ENCODE data around the gene ACBD6.
A peak's percentile ranks its signal among the peaks of the same experiment; 100 is the strongest.
"Not testable (repeated sequence)": the region's sequence is repeated elsewhere in the genome, so short reads cannot be mapped to it uniquely, and the experiment has no call there.

The ACBD6 gene

GRCh38 chr1:180502361-180503279 lies at the start of gene ACBD6:
Gene ACBD6 (minus strand): TSS chr1:180502577. CDS start chr1:180502266, 311 bp downstream.
- DNase-seq: no peak

DNA sequence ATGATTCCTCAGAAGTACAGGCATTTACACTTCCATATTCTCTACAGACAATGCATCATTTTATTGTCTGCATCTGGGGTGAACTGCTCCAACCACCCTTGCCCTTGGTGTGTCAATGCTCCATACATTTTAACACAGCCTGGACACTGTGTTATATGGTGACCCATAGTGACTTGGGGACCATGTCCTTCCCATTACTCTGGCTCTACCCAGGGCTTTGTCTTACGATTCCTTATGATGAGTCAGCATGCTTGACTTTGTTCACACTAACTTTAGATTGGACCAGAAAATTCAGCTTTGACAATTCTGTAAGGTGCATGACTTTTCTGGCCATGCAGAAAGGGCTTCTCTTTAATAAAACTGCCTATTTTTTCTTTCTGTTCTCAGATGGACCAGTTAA lies 49.6 kb upstream of the ACBD6 start:
- DNase-seq: no peak

DNA sequence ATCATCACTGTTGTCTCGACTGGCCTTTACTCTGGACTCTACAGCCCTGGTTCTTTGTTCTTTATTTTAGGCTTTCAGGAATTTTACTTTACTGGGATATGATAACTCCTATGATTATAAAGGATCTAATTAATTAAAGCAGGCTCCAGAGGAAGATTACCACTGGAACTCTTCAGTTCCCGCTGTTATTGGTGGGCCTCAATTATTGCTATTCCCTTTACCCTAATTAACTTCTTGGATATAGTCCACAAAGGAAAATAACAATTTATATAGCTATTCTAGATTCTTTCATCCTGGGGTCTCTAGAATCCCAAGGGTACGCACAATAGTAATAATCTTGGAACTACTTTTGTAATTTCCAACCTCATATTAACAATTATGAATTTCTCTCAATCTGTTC lies 47.9 kb upstream of the ACBD6 start:
- no peak for DNase-seq

DNA sequence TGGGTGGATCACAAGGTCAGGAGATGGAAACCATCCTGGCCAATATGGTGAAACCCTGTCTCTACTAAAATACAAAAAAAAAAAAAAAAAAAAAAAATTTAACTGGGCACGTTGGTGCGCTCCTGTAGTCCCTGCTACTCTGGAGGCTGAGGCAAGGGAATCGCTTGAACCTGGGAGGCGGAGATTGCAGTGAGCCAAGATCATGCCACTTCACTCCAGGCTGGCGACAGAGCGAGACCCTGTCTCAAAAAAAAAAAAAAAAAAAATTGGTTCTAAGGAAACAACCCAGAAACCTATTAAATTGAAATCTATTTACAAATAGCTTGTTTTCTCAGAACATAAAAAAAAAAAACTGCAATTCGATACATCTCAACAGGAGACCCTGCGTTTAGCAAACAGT lies 47.4 kb upstream of the ACBD6 start:
- DNase-seq: not testable (repeated sequence)

DNA sequence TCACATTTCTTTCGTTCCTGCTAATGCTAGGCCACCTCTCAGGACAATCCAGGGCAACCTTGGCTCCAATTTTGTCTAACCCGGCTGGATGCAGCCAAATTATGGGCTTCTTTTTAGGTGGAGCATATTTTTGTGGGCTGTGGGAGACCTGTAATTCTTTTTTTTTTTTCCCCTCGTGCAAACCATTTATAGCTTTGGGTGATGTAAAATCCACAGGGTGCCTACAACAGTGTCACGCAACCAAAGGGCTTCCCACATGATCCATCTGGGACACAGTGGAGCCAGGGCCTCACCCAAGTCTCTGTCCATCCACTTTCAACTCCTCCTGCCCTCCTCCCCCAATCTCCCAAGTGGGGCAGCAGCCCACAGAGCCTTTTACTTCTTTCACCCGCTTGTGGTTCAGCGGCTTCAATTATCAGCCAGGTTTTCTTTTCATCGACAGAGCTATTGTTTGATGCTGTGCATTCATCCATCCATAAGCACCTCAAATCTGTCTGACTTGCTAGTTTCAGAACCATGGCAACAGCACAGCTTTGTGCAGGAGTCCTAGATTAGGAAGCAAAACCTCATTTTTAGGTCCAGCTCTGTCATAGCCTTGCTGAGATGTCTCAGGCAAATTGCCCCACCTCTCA lies 46.4 kb upstream of the ACBD6 start:
- peak; percentile 31 for DNase-seq

GRCh38 chr1:180545991-180546390 lies 43.6 kb upstream of the ACBD6 start:
- no peak for DNase-seq

DNA sequence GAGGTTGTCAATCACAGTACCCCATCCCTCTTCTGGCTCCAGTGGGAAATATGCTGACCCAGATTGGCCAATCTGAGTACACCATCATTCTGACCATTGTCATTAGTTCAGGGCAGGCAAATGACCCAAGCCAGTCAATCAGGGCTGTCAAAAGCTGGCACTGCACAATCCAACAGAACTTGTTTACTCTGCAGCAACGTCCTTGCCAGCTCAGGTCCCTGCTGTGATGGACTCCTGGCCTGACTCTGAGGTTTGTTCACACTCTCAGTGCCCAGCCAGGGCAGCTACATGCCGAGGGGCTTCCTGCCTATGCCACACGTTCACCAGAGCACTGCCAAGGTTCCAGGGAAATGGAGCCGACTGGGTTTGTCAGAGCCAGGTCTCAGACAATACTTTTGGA lies 41.7 kb upstream of the ACBD6 start:
- DNase-seq: no peak

DNA sequence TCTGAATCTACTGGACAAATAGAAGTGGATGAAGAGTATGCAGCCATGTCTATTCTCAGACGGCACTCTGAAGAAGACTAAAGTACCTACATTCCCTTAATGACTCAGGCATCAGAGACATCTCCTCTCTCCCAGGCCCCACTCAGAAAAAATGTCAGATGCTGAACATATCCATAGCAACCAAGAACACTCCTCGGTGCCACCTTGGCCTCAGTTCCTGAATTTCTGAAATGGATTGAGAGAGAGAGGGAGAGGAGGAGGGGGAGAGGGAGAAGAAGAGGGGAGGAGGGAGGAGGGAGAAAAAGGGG lies 40.4 kb upstream of the ACBD6 start:
- no peak for DNase-seq

- DNase-seq: no peak
Measured at GRCh38 chr1:180542113-180542837, 39.9 kb upstream of the ACBD6 start.

DNA sequence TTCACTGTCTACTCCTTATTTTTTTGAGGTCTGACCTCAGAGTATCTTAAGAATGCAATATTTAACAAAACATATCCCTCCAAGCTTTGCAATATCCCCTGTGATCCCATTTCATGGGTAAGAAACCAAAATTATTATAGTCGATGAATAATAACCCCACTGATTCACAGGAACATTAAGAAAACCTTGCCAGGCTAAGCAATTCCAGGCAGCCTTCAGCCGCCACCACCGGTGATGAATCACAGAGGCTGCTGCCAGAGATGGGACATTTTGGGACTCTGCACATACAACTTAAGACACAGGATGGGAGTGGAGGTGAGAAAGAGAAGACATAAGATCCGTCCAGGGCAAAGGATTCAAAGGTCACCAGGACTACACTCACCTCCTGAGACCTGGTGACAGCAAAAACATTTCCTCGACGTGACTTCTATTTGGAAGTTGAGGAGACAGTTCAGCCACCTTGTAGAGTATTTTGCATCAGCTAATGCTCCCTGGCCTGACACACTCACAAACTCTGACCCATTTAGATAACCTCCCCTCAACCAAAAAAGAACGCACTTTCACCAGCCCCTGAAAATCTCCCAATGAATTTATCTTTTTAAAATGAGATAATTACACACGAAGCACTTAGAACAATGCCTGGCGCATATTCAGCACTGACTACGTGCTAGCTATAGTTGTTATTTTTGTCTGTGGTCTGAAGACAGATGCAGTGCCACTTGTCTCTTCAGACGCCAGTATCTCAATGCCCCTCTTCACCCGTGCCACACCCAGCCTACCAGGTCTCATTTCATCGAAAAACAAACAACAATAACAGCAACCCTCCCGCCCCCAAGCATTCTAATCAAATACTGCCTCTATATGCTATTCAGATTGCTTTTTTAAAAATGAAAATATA lies 38.6 kb upstream of the ACBD6 start:
- no peak for DNase-seq

- no peak for DNase-seq
Measured at GRCh38 chr1:180539136-180539535, 36.8 kb upstream of the ACBD6 start.

DNA sequence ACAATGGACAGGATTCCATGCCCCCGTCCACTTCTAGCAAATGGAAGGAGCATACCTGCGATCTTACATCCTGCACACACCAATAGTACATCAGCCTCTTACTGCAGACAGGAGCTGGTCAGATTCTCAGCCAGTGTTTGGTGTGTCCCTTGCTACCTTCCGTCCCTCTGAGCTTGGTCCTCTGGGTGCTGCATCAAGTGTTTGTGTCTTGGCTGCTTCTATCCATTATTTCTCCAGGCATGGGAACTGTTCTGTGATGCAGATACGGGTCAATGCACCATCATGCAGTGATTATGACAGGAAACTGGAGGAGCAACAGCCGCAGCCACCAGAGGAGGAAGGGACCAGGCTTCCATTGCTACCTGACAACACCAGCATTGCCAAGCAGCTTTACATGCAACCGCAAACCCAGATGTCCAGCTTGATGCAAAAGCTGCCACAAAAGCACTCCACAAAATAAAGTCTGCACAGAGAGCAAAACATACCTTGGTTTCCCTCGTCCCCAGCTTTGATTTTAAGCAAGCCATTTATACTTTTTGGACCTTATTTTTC lies 34.5 kb upstream of the ACBD6 start:
- no peak for DNase-seq

DNA sequence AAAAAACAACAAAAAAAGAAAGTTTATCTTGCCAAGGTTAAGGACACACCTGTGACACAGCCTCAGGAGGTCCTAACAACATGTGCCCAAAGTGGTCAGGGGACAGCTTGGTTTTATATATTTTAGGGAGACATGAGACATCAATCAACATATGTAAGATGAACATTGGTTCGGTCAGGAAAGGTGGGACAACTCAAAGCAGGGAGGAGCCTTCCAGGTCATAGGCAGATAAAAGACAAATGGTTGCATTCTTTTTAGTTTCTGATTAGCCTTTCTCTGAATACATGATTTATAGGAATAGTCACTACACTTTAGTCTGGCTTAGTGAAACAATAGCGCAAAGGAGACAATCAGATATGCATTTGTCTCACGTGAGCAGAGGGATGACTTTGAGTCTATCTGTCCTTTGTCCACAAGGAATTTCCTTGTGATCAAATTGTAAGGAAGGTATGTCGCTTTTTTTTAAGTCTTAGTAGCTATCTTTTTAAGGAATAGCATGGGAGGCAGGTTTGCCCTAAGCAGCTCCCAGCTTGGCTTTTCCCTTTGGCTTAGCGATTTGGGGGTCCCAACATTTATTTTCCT lies 33.1 kb upstream of the ACBD6 start:
- no peak for DNase-seq

GRCh38 chr1:180534214-180534613 lies 31.8 kb upstream of the ACBD6 start:
- no peak for DNase-seq

DNA sequence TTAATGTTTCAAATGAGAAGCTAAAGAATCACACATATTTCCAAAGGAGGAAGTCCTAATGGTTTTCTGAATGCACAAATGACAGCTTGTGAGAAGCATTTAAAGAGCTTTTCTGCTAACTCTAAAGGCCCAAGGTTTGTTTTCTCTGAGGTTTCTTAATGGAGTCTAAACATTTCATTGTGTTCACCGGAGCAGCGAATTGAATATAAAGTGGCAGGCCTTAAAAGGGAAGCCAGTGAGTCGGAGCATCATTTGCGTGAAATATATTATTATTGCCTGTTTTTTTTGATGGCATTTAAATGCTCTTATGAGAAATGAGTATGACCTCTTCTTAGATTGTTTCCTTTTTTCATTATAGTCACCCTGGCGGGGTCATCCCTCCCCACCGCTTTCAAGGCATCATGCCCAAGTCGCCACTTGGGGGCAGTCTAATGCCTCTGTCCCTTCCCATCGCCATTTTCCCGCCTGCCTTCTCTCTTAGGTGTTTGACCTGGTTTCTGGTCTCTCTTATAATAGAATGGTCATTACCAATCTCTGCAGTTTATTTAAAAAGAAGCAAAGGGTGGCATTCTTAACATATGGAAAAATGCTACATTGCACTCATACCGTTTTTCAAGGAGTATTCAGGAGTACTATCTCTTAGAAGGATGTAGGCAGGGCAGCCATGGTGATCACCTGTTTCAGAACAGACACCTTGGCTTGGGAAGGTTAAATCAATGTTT lies 31.1 kb upstream of the ACBD6 start:
- DNase-seq: peak; percentile 7

GRCh38 chr1:180532854-180533253 lies 30.5 kb upstream of the ACBD6 start:
- DNase-seq: no peak

DNA sequence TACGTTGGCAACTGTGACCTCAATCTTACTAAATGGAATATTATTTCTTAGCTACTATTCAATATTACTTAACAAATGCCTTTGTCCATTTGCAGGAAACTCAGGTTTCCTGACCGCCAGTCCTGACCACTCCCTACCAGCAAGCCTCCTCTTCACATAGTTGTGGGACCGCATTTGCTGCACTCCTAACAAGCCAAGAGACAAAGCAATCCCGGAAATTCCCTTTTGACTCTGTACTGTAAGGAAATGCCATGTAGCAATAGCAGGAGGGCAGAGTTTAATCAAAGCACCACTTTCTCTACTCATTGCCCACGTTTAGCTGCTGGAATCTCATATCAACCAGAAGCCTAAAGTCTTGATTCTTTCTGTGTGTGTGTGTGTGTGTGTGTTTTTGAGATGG lies 28.1 kb upstream of the ACBD6 start:
- DNase-seq: no peak

DNA sequence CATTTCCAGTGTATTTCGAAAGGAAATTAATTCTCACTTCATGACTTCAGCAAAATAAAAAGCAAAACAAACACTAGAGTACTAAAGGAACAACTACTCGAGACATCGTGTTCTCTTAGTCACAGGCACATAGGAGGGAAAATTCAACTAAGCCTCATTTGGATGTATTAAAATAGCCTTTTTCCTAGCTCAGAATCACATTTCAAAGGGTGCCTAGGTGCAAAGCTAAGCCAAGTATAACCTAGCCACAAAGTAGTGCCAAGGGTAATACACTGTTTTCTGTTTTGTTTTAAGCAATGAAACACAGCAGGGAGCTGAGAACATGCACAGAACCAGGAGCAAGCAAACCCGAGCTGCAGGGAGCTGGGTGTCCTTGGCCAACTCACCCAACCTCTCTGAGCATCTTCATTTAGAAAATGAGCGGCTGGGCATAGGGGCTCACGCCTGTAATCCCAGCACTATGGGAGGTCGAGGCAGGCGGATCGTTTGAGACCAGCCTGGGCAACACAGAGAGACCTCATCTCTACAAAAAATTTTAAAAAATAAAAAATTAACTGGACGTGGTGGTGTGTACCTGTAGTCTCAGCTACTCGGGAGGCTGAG lies 26.6 kb upstream of the ACBD6 start:
- no peak for DNase-seq

GRCh38 chr1:180527101-180527669 lies 24.8 kb upstream of the ACBD6 start:
- no peak for DNase-seq

GRCh38 chr1:180525715-180526039 lies 23.3 kb upstream of the ACBD6 start:
- no peak for DNase-seq
